Common myeloid progenitor, CD34-positive (primary cell): ENCODE results near the gene VAV3.

Experiments used
- CTCF ChIA-PET: fragments of 350-600 bp; sonication (Branson Sonifier 250); formaldehyde crosslinking; loops from one replicate; lab custom pipeline; 2021; ENCODE audit warnings: antibody characterized with exemption; lab: Charles Lee
- POLR2A ChIA-PET: fragments of 350-600 bp; sonication (Branson Sonifier 250); formaldehyde crosslinking; loops from one replicate; lab custom pipeline; 2021; ENCODE audit warnings: antibody characterized with exemption; lab: Charles Lee
- DNase-seq, 3 donors: peaks; one replicate each; pipeline versions ENCODE4 v3.0.0 to v3.0.0-alpha.2; 2013
- H3K27ac ChIP-seq, 2 experiments: 1 replicate in 1 of 2; 2 replicates in 1 of 2; pipeline ENCODE4 v1.7.0; 2013; ENCODE audit warnings: inconsistent platforms in 2 of 2, low read length in 2 of 2, mild to moderate bottlenecking in 2 of 2, low read depth in 1 of 2, moderate library complexity in 1 of 2; ENCODE audit not compliant: severe bottlenecking in 2 of 2, insufficient read depth in 1 of 2, poor library complexity in 1 of 2
- H3K27me3 ChIP-seq, 5 experiments: replicated peaks in 2 of 5; 1 replicate in 3 of 5; 2 replicates in 2 of 5; pipeline versions ENCODE4 v1.6.1 to v1.7.0; 2013; ENCODE audit warnings: low read length in 4 of 5, mild to moderate bottlenecking in 2 of 5, moderate library complexity in 2 of 5, inconsistent platforms in 1 of 5; ENCODE audit not compliant: insufficient read depth in 5 of 5, control insufficient read depth in 4 of 5
- H3K36me3 ChIP-seq, 4 experiments: 1 replicate in 2 of 4; 2 replicates in 2 of 4; pipeline versions ENCODE4 v1.6.1 to v1.7.0; 2013; ENCODE audit warnings: low read length in 3 of 4, control low read depth in 1 of 4, mild to moderate bottlenecking in 1 of 4; ENCODE audit not compliant: control insufficient read depth in 4 of 4, insufficient read depth in 4 of 4
- H3K4me1 ChIP-seq, 4 experiments: 1 replicate in 3 of 4; 2 replicates in 1 of 4; pipeline versions ENCODE4 v1.6.1 to v1.7.1; 2013; ENCODE audit warnings: low read length in 3 of 4, mild to moderate bottlenecking in 3 of 4, control low read depth in 1 of 4, inconsistent platforms in 1 of 4, moderate library complexity in 1 of 4; ENCODE audit not compliant: control insufficient read depth in 4 of 4, insufficient read depth in 4 of 4; ENCODE audit errors: control extremely low read depth in 1 of 4
- H3K4me3 ChIP-seq, 7 experiments: 1 replicate in 4 of 7; 2 replicates in 3 of 7; pipeline versions ENCODE4 v1.5.1 to v1.7.0; 2013; ENCODE audit warnings: mild to moderate bottlenecking in 7 of 7, low read length in 6 of 7, moderate library complexity in 6 of 7, inconsistent platforms in 2 of 7, low read depth in 2 of 7, control low read depth in 1 of 7; ENCODE audit not compliant: insufficient read depth in 4 of 7, control insufficient read depth in 1 of 7; ENCODE audit errors: extremely low read depth in 1 of 7
- H3K9me3 ChIP-seq, 5 experiments: 1 replicate in 4 of 5; 2 replicates in 1 of 5; pipeline versions ENCODE4 v1.6.1 to v1.7.1; 2013; ENCODE audit warnings: low read length in 4 of 5, mild to moderate bottlenecking in 2 of 5, inconsistent platforms in 1 of 5, low read depth in 1 of 5, moderate library complexity in 1 of 5; ENCODE audit not compliant: control insufficient read depth in 4 of 5, insufficient read depth in 2 of 5; ENCODE audit errors: control extremely low read depth in 1 of 5
- WGBS: methylation state at CpG from one replicate; pipeline ENCODE4 v1.1.5; 2013; ENCODE audit not compliant: insufficient coverage; 5-methylcytosine and 5-hydroxymethylcytosine counted together

Gene VAV3

GRCh38 chr1:107793896-107794453 is 171.0 kb downstream of the VAV3 start:
- 93% methylated on average over 7 of the region's 7 CpGs for WGBS
- DNase-seq, result no peak
- Histone ChIP-seq H3K4me3 (no peak overlapping the region), H3K27me3 (no peaks in the 10 kb centered on the region), H3K4me1 (peaks cover 11 to 43% (median 31%) of the 10 kb centered on the region in 4 experiments), H3K27ac (no peak overlapping the region), H3K36me3 (peaks cover 0 to 5% (median 4%) of the 10 kb centered on the region in 4 experiments), H3K9me3 (no peaks in the 10 kb centered on the region)
- ChIA-PET CTCF (interaction anchor here (0.6 to 4.0 kb wide), 12 partner anchors 9 to 334 kb away, joined by 3 to 13 read pairs (median 4); no protein-coding TSS in a partner anchor), POLR2A (no interaction called here)

GRCh38 chr1:107791348-107791747 is 173.6 kb downstream of the VAV3 start:
- CTCF ChIA-PET, result interaction anchor here (0.5 to 1.9 kb wide), 9 partner anchors 10 to 334 kb away, joined by 3 to 8 read pairs (median 3); no protein-coding TSS in a partner anchor
- H3K27me3 ChIP-seq, result no peaks in the 10 kb centered on the region
- H3K9me3 ChIP-seq, result no peaks in the 10 kb centered on the region
- H3K4me1 ChIP-seq, result peaks cover 19 to 68% (median 57%) of the 10 kb centered on the region in 4 experiments
- no peak for DNase-seq
- no peak overlapping the region for H3K27ac ChIP-seq
- POLR2A ChIA-PET, result no interaction called here
- H3K4me3 ChIP-seq, result no peak overlapping the region
- H3K36me3 ChIP-seq, result peaks cover 0 to 5% (median 4%) of the 10 kb centered on the region in 4 experiments

GRCh38 chr1:107789817-107790524 is 175.0 kb downstream of the VAV3 start:
- Histone ChIP-seq H3K4me1 (peaks cover 22 to 73% (median 64%) of the 10 kb centered on the region in 4 experiments), H3K36me3 (peaks cover 0 to 5% (median 4%) of the 10 kb centered on the region in 4 experiments), H3K27ac (no peak overlapping the region), H3K4me3 (no peak overlapping the region), H3K27me3 (no peaks in the 10 kb centered on the region), H3K9me3 (no peaks in the 10 kb centered on the region)
- POLR2A ChIA-PET, result no interaction called here
- CTCF ChIA-PET, result interaction anchor here (1.1 to 13.7 kb wide), 6 partner anchors 12 to 337 kb away, joined by 3 to 271 read pairs (median 10); partner anchors contain the start of gene VAV3
- 100% methylated on average over 3 of the region's 3 CpGs for WGBS
- no peak for DNase-seq

- POLR2A ChIA-PET, result interaction anchor here (1.0 to 1.5 kb wide), 2 partner anchors 51 to 56 kb away, joined by 3 to 4 read pairs; no protein-coding TSS in a partner anchor
- peak in 2 of 3 donors; percentile 16 to 49 for DNase-seq
- CTCF ChIA-PET, result interaction anchor here (0.6 to 13.7 kb wide), 16 partner anchors 11 to 338 kb away, joined by 3 to 271 read pairs (median 5); partner anchors contain the start of gene VAV3
- Histone ChIP-seq H3K9me3 (no peaks in the 10 kb centered on the region), H3K4me3 (peak overlapping the region in 1 of 7 experiments; percentile 57), H3K27ac (peak overlapping the region in 1 of 2 experiments; percentile 16), H3K36me3 (peaks cover 0 to 4% (median 1%) of the 10 kb centered on the region in 4 experiments), H3K27me3 (no peaks in the 10 kb centered on the region), H3K4me1 (peaks cover 26 to 76% (median 65%) of the 10 kb centered on the region in 4 experiments)
- WGBS, result 48% methylated on average over 2 of the region's 4 CpGs
These were observed 176.5 kb downstream of the VAV3 start for GRCh38 chr1:107788206-107789202.

- CTCF ChIA-PET, result interaction anchor here (0.9 to 13.7 kb wide), 16 partner anchors 9 to 340 kb away, joined by 3 to 271 read pairs (median 4); no protein-coding TSS in a partner anchor
- 0% methylated on average over 1 of the region's 2 CpGs for WGBS
- POLR2A ChIA-PET, result interaction anchor here (0.6 to 1.5 kb wide), 2 partner anchors 52 to 162 kb away, joined by 3 to 4 read pairs; no protein-coding TSS in a partner anchor
- H3K36me3 ChIP-seq, result peaks cover 0 to 3% (median 0%) of the 10 kb centered on the region in 4 experiments
- DNase-seq, result peak; percentile 72 to 73 (median 72)
- H3K27me3 ChIP-seq, result no peaks in the 10 kb centered on the region
- no peak overlapping the region for H3K4me3 ChIP-seq
- peak overlapping the region in 1 of 2 experiments; percentile 19 for H3K27ac ChIP-seq
- H3K9me3 ChIP-seq, result no peaks in the 10 kb centered on the region
- peaks cover 23 to 81% (median 70%) of the 10 kb centered on the region in 4 experiments for H3K4me1 ChIP-seq
These were observed 177.7 kb downstream of the VAV3 start for GRCh38 chr1:107787299-107787698.

GRCh38 chr1:107786203-107786845 is 178.7 kb downstream of the VAV3 start:
- WGBS, result 17% methylated on average over 1 of the region's 5 CpGs
- peak overlapping the region in 6 of 7 experiments; percentile 6 to 60 (median 20) for H3K4me3 ChIP-seq
- peak overlapping the region; percentile 27 to 58 for H3K27ac ChIP-seq
- POLR2A ChIA-PET, result interaction anchor here (0.6 to 0.9 kb wide), 2 partner anchors 58 to 161 kb away, joined by 3 read pairs; no protein-coding TSS in a partner anchor
- no peaks in the 10 kb centered on the region for H3K9me3 ChIP-seq
- peaks cover 0 to 3% (median 0%) of the 10 kb centered on the region in 4 experiments for H3K36me3 ChIP-seq
- H3K27me3 ChIP-seq, result no peaks in the 10 kb centered on the region
- peaks cover 23 to 78% (median 69%) of the 10 kb centered on the region in 4 experiments for H3K4me1 ChIP-seq
- DNase-seq, result peak in 2 of 3 donors; percentile 44 to 59
- CTCF ChIA-PET, result interaction anchor here (0.8 to 13.7 kb wide), 20 partner anchors 10 to 341 kb away, joined by 3 to 271 read pairs (median 4); no protein-coding TSS in a partner anchor
